Ectodermal cell (in vitro differentiated cells): ENCODE results near the gene NAA60. TPM values are rescaled to one million over a fixed set of nuclear protein-coding genes. Genes with fewer than 3 reads are reported as not detected.
A peak's percentile ranks its signal among the peaks of the same experiment; 100 is the strongest.

Experiments used
- H3K27ac ChIP-seq: 2 replicates; pipeline ENCODE4 v1.7.0; 2013; ENCODE audit warnings: mild to moderate bottlenecking, low read depth, low read length; ENCODE audit not compliant: insufficient read depth, poor library complexity, severe bottlenecking
- H3K27me3 ChIP-seq: 2 replicates; pipeline ENCODE4 v1.7.0; 2013; ENCODE audit warnings: mild to moderate bottlenecking, low read length; ENCODE audit not compliant: insufficient read depth, control insufficient read depth, poor library complexity, severe bottlenecking
- H3K36me3 ChIP-seq: one replicate; pipeline ENCODE4 v1.7.0; 2013; ENCODE audit warnings: low read length; ENCODE audit not compliant: control insufficient read depth, insufficient read depth
- H3K4me1 ChIP-seq: one replicate; pipeline ENCODE4 v1.7.0; 2013; ENCODE audit warnings: low read length; ENCODE audit not compliant: control insufficient read depth, insufficient read depth
- H3K4me3 ChIP-seq: 2 replicates; pipeline ENCODE4 v1.7.0; 2013; ENCODE audit warnings: low read depth, low read length, control low read depth; ENCODE audit not compliant: insufficient read depth
- H3K9me3 ChIP-seq: 2 replicates; pipeline ENCODE4 v1.7.0; 2013; ENCODE audit warnings: mild to moderate bottlenecking, low read length, moderate library complexity; ENCODE audit not compliant: control insufficient read depth
- WGBS, 2 experiments: methylation state at CpG; one replicate each; pipeline ENCODE4 v1.1.7; 2013; ENCODE audit warnings: missing lambda C conversion rate in 2 of 2; 5-methylcytosine and 5-hydroxymethylcytosine counted together
- polyA plus RNA-seq, 4 experiments: library from polyadenylated mRNA; stranded (reverse); fragments of 50-300 nt; gene quantifications; one replicate each; pipeline ENCODE4 v1.2.3, GENCODE V29; 2013

The NAA60 gene
- 61.9 TPM for polyA plus RNA-seq (2013, experiment 1 of 4)
- polyA plus RNA-seq (2013, experiment 2 of 4) = 60.3 TPM
- polyA plus RNA-seq (2013, experiment 3 of 4) = 47.1 TPM
- 56.4 TPM for polyA plus RNA-seq (2013, experiment 4 of 4)

- 54 to 59% methylated on average over 61 of the region's 61 CpGs for WGBS, 2 experiments
- Histone ChIP-seq H3K4me1 (no peaks in the 10 kb centered on the region), H3K4me3 (peak within 1 kb of the TSS; percentile 64), H3K27me3 (no peaks in the 10 kb centered on the region), H3K9me3 (no peaks in the 10 kb centered on the region), H3K27ac (no peak within 1 kb of the TSS), H3K36me3 (no peaks in the 10 kb centered on the region)
Measured at GRCh38 chr16:3443108-3444031, at the start of gene NAA60, which contains the start of gene ZNF597. Gene NAA60 (plus strand): TSS chr16:3443680. CDS start chr16:3476228, 32,548 bp downstream. Gene ZNF597 (minus strand): TSS chr16:3443504. CDS start chr16:3443153, 351 bp downstream.

- Histone ChIP-seq H3K9me3 (no peaks in the 10 kb centered on the region), H3K27me3 (no peaks in the 10 kb centered on the region), H3K27ac (peak overlapping the region; percentile 53), H3K4me1 (peaks cover 3% of the 10 kb centered on the region), H3K4me3 (peak overlapping the region; percentile 91), H3K36me3 (peaks cover 35% of the 10 kb centered on the region)
- WGBS, 2 experiments = 1% methylated on average over 18 of the region's 18 CpGs
Measured at GRCh38 chr16:3400446-3400778, 43.1 kb upstream of the NAA60 start.

DNA sequence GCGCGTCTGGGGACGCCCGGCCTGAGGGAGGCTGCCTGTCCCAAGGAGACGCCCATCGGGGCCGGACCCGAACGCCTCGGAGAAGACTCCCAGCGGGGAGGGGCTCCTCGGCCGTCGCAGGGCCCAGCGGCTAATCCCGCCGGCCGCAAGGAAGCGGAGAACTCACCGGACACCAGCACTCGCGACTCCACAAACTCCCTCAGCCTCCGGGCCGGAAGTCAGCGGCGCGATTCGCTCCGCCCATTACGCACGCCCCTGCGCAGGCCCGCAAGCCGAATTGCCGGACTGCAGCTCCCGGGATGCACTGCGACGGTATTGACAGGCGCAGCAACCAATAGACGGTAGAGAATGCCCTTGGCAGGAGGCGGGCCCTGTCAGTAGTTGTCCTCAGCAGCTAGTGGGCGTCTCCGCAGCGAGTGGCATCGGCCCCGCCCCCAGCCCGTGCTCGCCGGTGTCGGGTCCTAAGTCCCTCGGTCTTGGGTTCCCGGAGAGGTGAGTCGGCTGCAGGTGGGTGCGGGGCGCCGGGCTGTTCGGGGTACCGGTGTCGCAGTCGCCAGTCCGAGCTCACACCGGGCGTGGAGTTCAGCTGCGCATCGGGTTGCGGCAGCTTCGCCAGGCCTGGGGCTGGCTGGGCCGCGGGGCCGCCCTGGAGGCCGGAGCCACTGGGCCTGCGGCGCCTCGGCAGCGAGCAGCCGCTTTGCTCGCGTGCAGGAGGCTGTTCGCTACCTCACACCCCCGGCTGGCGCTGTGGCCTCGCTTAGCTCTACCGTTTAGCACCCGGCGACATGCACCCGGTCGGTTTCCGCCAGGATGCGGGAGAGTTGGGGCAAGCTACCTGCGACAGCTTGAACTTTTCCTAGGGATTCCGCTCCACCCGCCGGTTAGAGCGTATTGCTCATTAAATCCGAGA is 42.4 kb upstream of the NAA60 start, which contains the start of the genes ZNF174 and ZSCAN32:
TSS of gene ZNF174 (plus strand) at position 437 of the 910 bp plus-strand sequence. CDS start 790 bp downstream, outside the sequence.
TSS of gene ZSCAN32 (minus strand) at position 226 of the 910 bp plus-strand sequence. CDS start 3,447 bp downstream, outside the sequence.
- 0% methylated on average over 95 of the region's 95 CpGs for WGBS, 2 experiments
- peak within 1 kb of the TSS; percentile 53 for H3K27ac ChIP-seq
- peak within 1 kb of the TSS; percentile 91 for H3K4me3 ChIP-seq
- H3K27me3 ChIP-seq = no peaks in the 10 kb centered on the region
- H3K9me3 ChIP-seq = no peaks in the 10 kb centered on the region
- H3K36me3 ChIP-seq = peaks cover 41% of the 10 kb centered on the region
- peaks cover 3% of the 10 kb centered on the region for H3K4me1 ChIP-seq

DNA sequence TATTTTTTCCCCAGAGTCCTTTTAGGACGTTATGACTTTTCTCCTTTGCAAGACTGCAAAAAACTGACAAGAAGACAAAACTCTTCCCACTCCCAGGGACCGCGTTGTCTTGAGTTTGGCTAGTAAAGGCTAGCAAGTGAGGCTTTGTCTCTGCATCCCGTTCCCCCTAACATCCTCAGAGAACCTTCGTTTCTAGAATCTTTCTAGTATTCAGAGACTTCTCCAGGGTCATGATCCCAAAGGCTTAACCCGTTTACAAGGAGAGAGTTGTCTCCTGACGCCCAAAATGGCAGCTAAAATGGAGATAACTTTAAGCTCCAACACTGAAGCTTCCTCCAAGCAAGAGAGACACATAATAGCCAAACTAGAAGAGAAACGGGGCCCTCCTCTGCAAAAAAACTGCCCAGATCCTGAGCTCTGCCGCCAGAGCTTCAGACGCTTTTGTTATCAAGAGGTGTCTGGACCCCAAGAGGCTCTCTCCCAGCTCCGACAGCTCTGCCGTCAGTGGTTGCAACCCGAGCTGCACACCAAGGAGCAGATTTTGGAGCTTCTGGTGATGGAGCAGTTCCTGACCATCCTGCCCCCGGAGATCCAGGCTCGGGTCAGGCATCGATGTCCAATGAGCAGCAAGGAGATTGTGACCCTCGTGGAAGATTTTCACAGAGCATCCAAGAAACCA is 41.6 kb upstream of the NAA60 start:
- Histone ChIP-seq H3K36me3 (peaks cover 43% of the 10 kb centered on the region), H3K4me3 (peak overlapping the region; percentile 91), H3K4me1 (peaks cover 3% of the 10 kb centered on the region), H3K27me3 (no peaks in the 10 kb centered on the region), H3K27ac (no peak overlapping the region), H3K9me3 (no peaks in the 10 kb centered on the region)
- WGBS, 2 experiments = 25% methylated on average over 17 of the region's 17 CpGs

GRCh38 chr16:3408561-3409197 is 34.8 kb upstream of the NAA60 start:
- 96% methylated on average over 12 of the region's 12 CpGs for WGBS, 2 experiments
- Histone ChIP-seq H3K4me3 (no peak overlapping the region), H3K27me3 (no peaks in the 10 kb centered on the region), H3K4me1 (no peaks in the 10 kb centered on the region), H3K9me3 (peaks cover 2% of the 10 kb centered on the region), H3K36me3 (peaks cover 41% of the 10 kb centered on the region), H3K27ac (no peak overlapping the region)

GRCh38 chr16:3413730-3414379 is 29.6 kb upstream of the NAA60 start:
- Histone ChIP-seq H3K9me3 (peaks cover 2% of the 10 kb centered on the region), H3K36me3 (peaks cover 2% of the 10 kb centered on the region), H3K27me3 (no peaks in the 10 kb centered on the region), H3K4me1 (no peaks in the 10 kb centered on the region), H3K4me3 (no peak overlapping the region), H3K27ac (no peak overlapping the region)
- 88 to 90% methylated on average over 29 of the region's 29 CpGs for WGBS, 2 experiments

GRCh38 chr16:3431779-3432219 is 11.7 kb upstream of the NAA60 start:
- no peaks in the 10 kb centered on the region for H3K36me3 ChIP-seq
- H3K27ac ChIP-seq = no peak overlapping the region
- no peaks in the 10 kb centered on the region for H3K9me3 ChIP-seq
- no peak overlapping the region for H3K4me3 ChIP-seq
- no peaks in the 10 kb centered on the region for H3K4me1 ChIP-seq
- no peaks in the 10 kb centered on the region for H3K27me3 ChIP-seq
- 95 to 96% methylated on average over 26 of the region's 26 CpGs for WGBS, 2 experiments

DNA sequence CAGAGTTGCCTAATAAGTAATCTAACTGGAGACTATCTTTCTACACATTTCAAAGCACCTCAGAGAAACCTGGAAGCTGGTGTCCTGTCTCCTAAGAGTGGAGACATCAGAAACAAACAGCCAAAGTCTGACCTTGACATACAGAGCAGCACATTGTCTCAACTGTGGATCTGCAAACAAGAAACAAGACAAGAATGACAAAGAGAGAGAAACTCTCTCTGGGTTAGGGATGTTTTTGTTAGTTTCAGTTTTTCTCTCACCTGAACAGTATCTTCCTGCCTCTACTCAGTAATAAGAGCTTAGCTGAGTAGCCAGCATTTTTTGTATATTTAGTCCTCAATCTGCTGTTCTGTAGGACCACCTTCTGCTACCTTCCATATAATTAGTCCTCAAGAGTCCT is 9.1 kb upstream of the NAA60 start:
- no peaks in the 10 kb centered on the region for H3K4me1 ChIP-seq
- no peak overlapping the region for H3K4me3 ChIP-seq
- no peaks in the 10 kb centered on the region for H3K27me3 ChIP-seq
- H3K9me3 ChIP-seq = no peaks in the 10 kb centered on the region
- H3K36me3 ChIP-seq = no peaks in the 10 kb centered on the region
- H3K27ac ChIP-seq = no peak overlapping the region

DNA sequence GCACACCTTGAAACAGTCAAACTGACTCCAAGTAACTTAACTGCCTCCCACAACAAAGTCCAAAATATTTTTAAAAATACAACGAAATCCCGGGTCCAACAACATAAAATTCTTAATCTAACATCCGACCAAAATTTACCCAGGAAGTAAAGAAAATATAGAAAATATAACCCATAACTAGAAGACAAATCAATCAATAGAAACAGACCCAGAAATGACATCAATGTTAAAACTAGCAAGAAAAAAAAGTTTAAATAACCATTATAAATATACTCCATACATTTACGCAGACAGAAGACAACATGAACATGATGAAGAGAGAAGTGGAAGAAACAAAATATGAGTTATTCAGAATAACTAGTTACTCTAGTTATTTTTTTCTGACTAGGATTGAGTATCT is 3.8 kb upstream of the NAA60 start:
- Histone ChIP-seq H3K9me3 (no peaks in the 10 kb centered on the region), H3K4me3 (no peak overlapping the region), H3K27ac (no peak overlapping the region), H3K36me3 (no peaks in the 10 kb centered on the region), H3K4me1 (no peaks in the 10 kb centered on the region), H3K27me3 (no peaks in the 10 kb centered on the region)
- 76 to 95% methylated on average over 3 of the region's 4 CpGs for WGBS, 2 experiments
